GM21529 (cell line): ENCODE results near the gene SOX2.
A peak's percentile ranks its signal among the peaks of the same experiment; 100 is the strongest.

ENCODE experiments used
- ATAC-seq: cut with Tn5 transposase; IDR thresholded peaks from one replicate; pipeline ENCODE4 v1.9.1; 2021; ENCODE audit not compliant: unreplicated experiment

The SOX2 gene

GRCh38 chr3:181711325-181712135 lies at the start of gene SOX2:
SOX2 (plus strand) TSS chr3:181711925; CDS start chr3:181712361, 436 bp downstream.
- ATAC-seq: no peak

- ATAC-seq: peak; percentile 63
These were observed 28.2 kb upstream of the SOX2 start for GRCh38 chr3:181683563-181683962.

- no peak for ATAC-seq
These were observed 24.5 kb upstream of the SOX2 start for GRCh38 chr3:181687190-181687589.

- no peak for ATAC-seq
These were observed 24.0 kb upstream of the SOX2 start for GRCh38 chr3:181687731-181688130.

- ATAC-seq: no peak
These were observed 22.2 kb upstream of the SOX2 start for GRCh38 chr3:181689546-181689945.

GRCh38 chr3:181690769-181691168 lies 21.0 kb upstream of the SOX2 start:
- ATAC-seq: no peak

GRCh38 chr3:181691901-181692300 lies 19.8 kb upstream of the SOX2 start:
- ATAC-seq: no peak

- no peak for ATAC-seq
These were observed 19.2 kb upstream of the SOX2 start for GRCh38 chr3:181692311-181693145.

- ATAC-seq: no peak
These were observed 18.4 kb upstream of the SOX2 start for GRCh38 chr3:181693280-181693679.

GRCh38 chr3:181694805-181695660 lies 16.7 kb upstream of the SOX2 start:
- ATAC-seq: no peak

GRCh38 chr3:181695661-181696491 lies 15.8 kb upstream of the SOX2 start:
- no peak for ATAC-seq

GRCh38 chr3:181696626-181697230 lies 15.0 kb upstream of the SOX2 start:
- ATAC-seq: no peak

GRCh38 chr3:181698263-181698954 lies 13.3 kb upstream of the SOX2 start:
- ATAC-seq: no peak

- ATAC-seq: no peak
These were observed 12.4 kb upstream of the SOX2 start for GRCh38 chr3:181699171-181699903.

- peak; percentile 74 for ATAC-seq
These were observed 11.3 kb upstream of the SOX2 start for GRCh38 chr3:181700168-181701087.

GRCh38 chr3:181701096-181701495 lies 10.6 kb upstream of the SOX2 start:
- ATAC-seq: no peak

- ATAC-seq: no peak
These were observed 7.9 kb upstream of the SOX2 start for GRCh38 chr3:181703601-181704420.
